Type B pancreatic cell (in vitro differentiated cells): ENCODE measurements around the gene ELAVL3. TPM values are rescaled to one million over a fixed set of nuclear protein-coding genes. Genes with fewer than 3 reads are reported as not detected.
"Not testable (repeated sequence)": the region's sequence is repeated elsewhere in the genome, so short reads cannot be mapped to it uniquely, and the experiment has no call there.

Experiments used
- DNase-seq: peaks from one replicate; pipeline ENCODE4 v3.0.0; 2021; ENCODE audit warnings: mixed read lengths; ENCODE audit not compliant: unreplicated experiment; ENCODE audit errors: extremely low spot score
- H3K27ac Mint-ChIP-seq: 2 replicates; pipeline ENCODE4 v1.8.0; 2021; ENCODE audit warnings: mild to moderate bottlenecking, mixed read lengths
- H3K27me3 Mint-ChIP-seq: 2 replicates; pipeline ENCODE4 v1.8.0; 2021; ENCODE audit warnings: mixed read lengths
- H3K36me3 Mint-ChIP-seq: 2 replicates; pipeline ENCODE4 v1.8.0; 2021; ENCODE audit warnings: mixed read lengths
- H3K4me1 Mint-ChIP-seq: one replicate; pipeline ENCODE4 v1.8.0; 2021; ENCODE audit warnings: mixed read lengths; ENCODE audit not compliant: unreplicated experiment
- H3K4me3 Mint-ChIP-seq: 2 replicates; pipeline ENCODE4 v1.8.0; 2021; ENCODE audit warnings: mild to moderate bottlenecking, mixed read lengths
- H3K9me3 Mint-ChIP-seq: 2 replicates; pipeline ENCODE4 v1.8.0; 2021; ENCODE audit warnings: mixed read lengths
- total RNA-seq: library from RNA; stranded (reverse); gene quantifications from 2 replicates; pipeline ENCODE4 v1.2.1, GENCODE V29; 2021; ENCODE audit warnings: low replicate concordance
- TF ChIP-seq, protein P1 (sequence below): fragments of 200-600 bp; sonication (generic); conservative IDR thresholded peaks from 2 replicates; pipeline ENCODE4 v1.5.0; 2021; ENCODE audit warnings: antibody characterized with exemption, mild to moderate bottlenecking

Gene ELAVL3
- total RNA-seq, 1 donor from 2014 or later, result 3.3 TPM

DNA sequence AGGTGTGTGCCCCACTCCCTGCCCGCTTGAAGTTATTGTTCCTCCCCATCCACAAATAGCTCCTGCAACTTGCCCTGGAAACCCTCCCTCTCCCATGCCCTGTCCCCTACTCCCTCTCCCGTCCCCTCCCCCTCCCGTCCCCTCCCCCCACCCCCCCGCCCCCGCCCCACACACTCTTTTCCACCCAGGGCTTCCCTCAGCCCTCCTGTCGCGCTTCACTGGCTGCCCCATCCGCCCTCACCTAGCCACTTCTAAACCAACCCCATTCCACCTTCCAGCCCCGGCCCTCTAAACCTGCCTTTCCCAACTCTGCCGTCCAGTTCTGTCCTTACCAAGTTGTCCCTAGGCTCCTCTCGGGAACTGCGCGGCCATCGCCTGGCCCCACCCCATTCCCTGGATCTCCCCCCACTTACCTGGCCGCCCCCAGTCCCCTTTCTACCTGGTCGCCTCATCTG lies 62.7 kb downstream of the ELAVL3 start:
- H3K4me3 Mint-ChIP-seq, result peak overlapping the region; percentile 85
- peaks cover 7% of the 10 kb centered on the region for H3K4me1 Mint-ChIP-seq
- peak overlapping the region; percentile 51 for H3K27ac Mint-ChIP-seq
- H3K27me3 Mint-ChIP-seq, result peaks cover 59% of the 10 kb centered on the region
- TF ChIP-seq, protein P1, sequence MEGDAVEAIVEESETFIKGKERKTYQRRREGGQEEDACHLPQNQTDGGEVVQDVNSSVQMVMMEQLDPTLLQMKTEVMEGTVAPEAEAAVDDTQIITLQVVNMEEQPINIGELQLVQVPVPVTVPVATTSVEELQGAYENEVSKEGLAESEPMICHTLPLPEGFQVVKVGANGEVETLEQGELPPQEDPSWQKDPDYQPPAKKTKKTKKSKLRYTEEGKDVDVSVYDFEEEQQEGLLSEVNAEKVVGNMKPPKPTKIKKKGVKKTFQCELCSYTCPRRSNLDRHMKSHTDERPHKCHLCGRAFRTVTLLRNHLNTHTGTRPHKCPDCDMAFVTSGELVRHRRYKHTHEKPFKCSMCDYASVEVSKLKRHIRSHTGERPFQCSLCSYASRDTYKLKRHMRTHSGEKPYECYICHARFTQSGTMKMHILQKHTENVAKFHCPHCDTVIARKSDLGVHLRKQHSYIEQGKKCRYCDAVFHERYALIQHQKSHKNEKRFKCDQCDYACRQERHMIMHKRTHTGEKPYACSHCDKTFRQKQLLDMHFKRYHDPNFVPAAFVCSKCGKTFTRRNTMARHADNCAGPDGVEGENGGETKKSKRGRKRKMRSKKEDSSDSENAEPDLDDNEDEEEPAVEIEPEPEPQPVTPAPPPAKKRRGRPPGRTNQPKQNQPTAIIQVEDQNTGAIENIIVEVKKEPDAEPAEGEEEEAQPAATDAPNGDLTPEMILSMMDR, result no peak
- no peaks in the 10 kb centered on the region for H3K9me3 Mint-ChIP-seq
- no peak for DNase-seq
- H3K36me3 Mint-ChIP-seq, result no peaks in the 10 kb centered on the region

DNA sequence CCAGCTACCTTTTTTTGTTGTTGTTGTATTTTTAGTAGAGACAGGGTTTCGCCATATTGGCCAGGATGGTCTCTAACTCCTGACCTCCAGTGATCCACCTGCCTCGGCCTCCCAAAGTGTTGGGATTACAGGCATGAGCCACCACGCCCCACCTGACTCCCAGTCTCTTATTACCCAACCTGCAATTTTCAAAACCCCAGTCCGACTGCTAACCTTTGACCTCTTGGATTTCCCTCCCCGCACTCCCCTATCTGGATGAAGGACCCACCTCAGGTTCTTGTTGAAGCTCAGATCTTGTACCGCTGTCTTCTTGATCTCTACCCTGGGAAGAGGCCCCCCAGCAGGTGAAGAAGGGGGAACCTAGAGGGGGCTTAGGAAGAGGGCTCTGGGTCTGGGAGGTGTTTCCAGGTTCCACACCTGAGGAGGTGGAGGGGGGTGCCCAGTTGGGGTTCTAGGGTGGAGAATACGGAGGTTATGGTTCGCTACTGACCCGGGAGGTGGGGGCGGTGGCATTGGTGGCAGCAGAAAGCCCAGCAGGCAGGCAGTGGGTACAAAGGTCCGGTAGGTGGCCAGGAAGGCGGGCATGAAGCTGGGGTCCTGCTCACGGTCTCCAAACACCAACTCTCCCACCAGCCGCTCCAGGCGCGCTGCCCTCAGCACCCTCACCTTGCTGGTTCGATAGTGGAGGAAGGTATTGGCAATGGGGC lies 64.3 kb downstream of the ELAVL3 start:
- no peak overlapping the region for H3K27ac Mint-ChIP-seq
- H3K27me3 Mint-ChIP-seq, result peaks cover 46% of the 10 kb centered on the region
- no peaks in the 10 kb centered on the region for H3K36me3 Mint-ChIP-seq

DNA sequence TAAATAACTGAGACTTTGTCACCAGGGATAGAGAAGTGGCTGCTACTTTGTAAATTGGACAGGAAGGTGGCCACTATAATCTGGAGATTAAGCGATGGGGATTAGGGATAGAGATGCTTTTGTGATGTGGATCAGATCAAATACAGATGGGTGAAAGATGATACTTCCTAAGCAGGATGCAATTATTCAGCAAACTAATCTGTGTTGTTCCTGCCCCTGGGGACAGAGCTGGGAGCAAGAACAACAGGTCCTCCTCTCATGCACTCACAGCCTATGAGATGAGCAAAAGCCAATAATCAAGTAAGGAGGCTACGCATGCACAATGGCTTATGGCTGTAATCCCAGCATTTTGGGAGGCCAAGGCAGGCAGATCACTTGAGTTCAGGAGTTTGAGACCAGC lies 66.3 kb downstream of the ELAVL3 start:
- H3K27ac Mint-ChIP-seq, result no peak overlapping the region
- no peaks in the 10 kb centered on the region for H3K36me3 Mint-ChIP-seq
- no peak overlapping the region for H3K4me3 Mint-ChIP-seq
- DNase-seq, result no peak
- H3K9me3 Mint-ChIP-seq, result no peaks in the 10 kb centered on the region
- H3K4me1 Mint-ChIP-seq, result peaks cover 4% of the 10 kb centered on the region
- H3K27me3 Mint-ChIP-seq, result peaks cover 27% of the 10 kb centered on the region
- TF ChIP-seq, protein P1, result no peak

More for the DNA sequence above, 64.3 kb downstream of the ELAVL3 start:
- Mint-ChIP-seq H3K4me3 (peak overlapping the region; percentile 44), H3K9me3 (no peaks in the 10 kb centered on the region), H3K4me1 (peaks cover 7% of the 10 kb centered on the region)
- TF ChIP-seq, protein P1, result no peak
- DNase-seq, result no peak

DNA sequence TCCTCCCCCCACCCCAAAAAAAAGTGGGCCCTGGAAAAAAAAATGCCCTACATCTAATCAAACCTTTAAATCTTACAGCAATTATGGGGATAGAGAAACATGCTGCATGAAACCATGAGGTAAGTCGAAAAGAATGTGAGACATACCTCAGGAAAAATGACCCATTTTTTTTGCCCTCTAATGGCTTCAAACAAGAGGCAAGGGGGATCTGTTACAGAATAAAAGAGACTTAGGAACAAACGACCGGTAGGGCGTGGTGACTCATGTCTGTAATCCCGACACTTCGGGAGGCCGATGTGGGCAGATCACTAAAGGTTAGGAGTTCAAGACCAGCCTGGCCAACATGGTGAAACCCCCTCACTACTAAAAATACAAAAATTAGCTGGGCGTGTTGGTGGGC lies 70.2 kb downstream of the ELAVL3 start:
- TF ChIP-seq, protein P1, result no peak
- Mint-ChIP-seq H3K36me3 (no peaks in the 10 kb centered on the region), H3K4me1 (peaks cover 4% of the 10 kb centered on the region), H3K27ac (peak overlapping the region; percentile 31), H3K27me3 (peaks cover 2% of the 10 kb centered on the region), H3K9me3 (no peaks in the 10 kb centered on the region), H3K4me3 (no peak overlapping the region)
- no peak for DNase-seq

DNA sequence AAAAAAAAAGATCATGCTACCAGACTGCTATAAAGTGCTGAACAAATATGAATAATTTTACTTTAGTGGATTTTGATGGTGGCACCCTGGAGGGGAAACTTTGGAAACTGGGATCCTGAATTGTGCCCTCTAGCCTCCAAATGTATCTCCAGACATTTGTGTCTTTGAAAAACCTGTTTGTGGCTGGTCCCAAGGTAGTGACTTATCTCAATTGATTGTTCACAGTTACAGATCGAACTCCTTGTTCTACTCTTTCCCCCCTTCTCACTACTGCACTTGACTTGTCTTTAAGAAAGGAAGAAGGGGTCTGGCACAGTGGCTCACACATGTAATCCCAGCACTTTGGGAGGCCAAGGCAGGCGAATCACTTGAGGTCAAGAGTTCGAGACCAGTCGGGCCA lies 72.3 kb downstream of the ELAVL3 start:
- H3K4me3 Mint-ChIP-seq, result no peak overlapping the region

DNA sequence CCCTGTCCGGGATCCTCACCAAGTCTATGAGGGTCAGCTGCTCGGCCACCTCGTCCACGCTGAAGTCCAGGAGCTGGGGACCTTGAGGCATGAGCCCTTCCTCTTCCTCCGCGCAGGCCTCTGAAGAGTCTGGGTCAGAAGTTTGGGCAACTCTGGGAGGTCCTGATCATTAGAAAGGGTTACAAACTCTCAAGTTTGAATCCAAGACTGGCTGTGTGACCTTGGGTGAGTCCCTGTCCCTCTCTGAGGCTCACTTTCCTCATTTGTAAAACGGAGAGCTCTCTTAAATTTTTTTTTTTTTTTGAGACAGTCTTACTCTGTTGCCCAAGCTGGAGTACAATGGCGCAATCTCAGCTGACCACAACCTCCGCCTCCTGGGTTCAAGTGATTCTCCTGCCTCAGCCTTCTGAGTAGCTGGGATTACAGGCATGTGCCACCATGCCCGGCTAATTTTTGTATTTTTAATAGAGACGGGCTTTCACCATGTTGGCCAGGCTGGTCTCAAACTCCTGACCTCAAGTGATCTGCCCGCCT lies 74.1 kb downstream of the ELAVL3 start:
- H3K4me3 Mint-ChIP-seq, DNase-seq, H3K4me1 Mint-ChIP-seq, H3K9me3 Mint-ChIP-seq, H3K27me3 Mint-ChIP-seq, H3K27ac Mint-ChIP-seq, H3K36me3 Mint-ChIP-seq: not testable (repeated sequence)

More for the DNA sequence above, 72.3 kb downstream of the ELAVL3 start:
- H3K36me3 Mint-ChIP-seq, result no peaks in the 10 kb centered on the region
- H3K9me3 Mint-ChIP-seq, result no peaks in the 10 kb centered on the region
- H3K27ac Mint-ChIP-seq, result no peak overlapping the region
- DNase-seq, result no peak
- TF ChIP-seq, protein P1, result no peak
- no peaks in the 10 kb centered on the region for H3K27me3 Mint-ChIP-seq
- H3K4me1 Mint-ChIP-seq, result peaks cover 7% of the 10 kb centered on the region
